GM12864 (cell line): Measurements from ENCODE around the gene LCN15.
"Not testable (repeated sequence)": the region's sequence is repeated elsewhere in the genome, so short reads cannot be mapped to it uniquely, and the experiment has no call there.

Source experiments
- DNase-seq: peaks from one replicate; pipeline ENCODE4 v3.0.0-alpha.2; 2011; ENCODE audit warnings: low read depth
- H3K4me3 ChIP-seq: 2 replicates; pipeline ENCODE4 v1.5.1; 2011; ENCODE audit warnings: mild to moderate bottlenecking, low read depth, low read length, control low read depth
- TF ChIP-seq, protein P1 (sequence below): IDR thresholded peaks from 2 replicates; pipeline ENCODE4 v1.5.1; 2011; ENCODE audit warnings: low read depth, mild to moderate bottlenecking, moderate library complexity, low read length, control low read depth, inconsistent platforms; ENCODE audit errors: missing control alignments

LCN15 gene

DNA sequence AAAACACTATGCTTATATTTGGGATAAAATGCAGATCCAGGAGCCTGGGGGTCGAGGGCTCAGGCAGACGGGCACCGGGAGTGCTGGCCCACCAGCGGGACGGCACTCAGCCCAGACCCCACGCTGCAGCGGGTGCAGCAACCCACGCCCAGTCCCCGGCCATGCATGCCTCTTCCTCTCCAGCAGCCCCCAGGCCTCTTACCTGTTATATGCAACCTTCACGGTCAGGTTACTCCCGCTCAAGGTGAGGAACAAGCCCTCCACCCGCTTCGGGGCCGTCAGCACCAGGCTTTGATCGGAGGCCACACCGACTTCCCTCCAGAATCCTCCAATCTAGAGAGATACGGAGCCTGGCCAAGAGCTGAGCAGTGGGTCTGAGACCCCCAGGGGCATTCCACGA is 7.5 kb downstream of the LCN15 start:
- H3K4me3 ChIP-seq: no peak overlapping the region
- no peak for DNase-seq
- TF ChIP-seq, protein P1, sequence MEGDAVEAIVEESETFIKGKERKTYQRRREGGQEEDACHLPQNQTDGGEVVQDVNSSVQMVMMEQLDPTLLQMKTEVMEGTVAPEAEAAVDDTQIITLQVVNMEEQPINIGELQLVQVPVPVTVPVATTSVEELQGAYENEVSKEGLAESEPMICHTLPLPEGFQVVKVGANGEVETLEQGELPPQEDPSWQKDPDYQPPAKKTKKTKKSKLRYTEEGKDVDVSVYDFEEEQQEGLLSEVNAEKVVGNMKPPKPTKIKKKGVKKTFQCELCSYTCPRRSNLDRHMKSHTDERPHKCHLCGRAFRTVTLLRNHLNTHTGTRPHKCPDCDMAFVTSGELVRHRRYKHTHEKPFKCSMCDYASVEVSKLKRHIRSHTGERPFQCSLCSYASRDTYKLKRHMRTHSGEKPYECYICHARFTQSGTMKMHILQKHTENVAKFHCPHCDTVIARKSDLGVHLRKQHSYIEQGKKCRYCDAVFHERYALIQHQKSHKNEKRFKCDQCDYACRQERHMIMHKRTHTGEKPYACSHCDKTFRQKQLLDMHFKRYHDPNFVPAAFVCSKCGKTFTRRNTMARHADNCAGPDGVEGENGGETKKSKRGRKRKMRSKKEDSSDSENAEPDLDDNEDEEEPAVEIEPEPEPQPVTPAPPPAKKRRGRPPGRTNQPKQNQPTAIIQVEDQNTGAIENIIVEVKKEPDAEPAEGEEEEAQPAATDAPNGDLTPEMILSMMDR: no peak

- DNase-seq: no peak
- TF ChIP-seq, protein P1: no peak
- H3K4me3 ChIP-seq: no peak overlapping the region
Observed at GRCh38 chr9:136756134-136756438, 8.2 kb downstream of the LCN15 start.

GRCh38 chr9:136755302-136756133 is 8.8 kb downstream of the LCN15 start:
- not testable (repeated sequence) for H3K4me3 ChIP-seq, DNase-seq

DNA sequence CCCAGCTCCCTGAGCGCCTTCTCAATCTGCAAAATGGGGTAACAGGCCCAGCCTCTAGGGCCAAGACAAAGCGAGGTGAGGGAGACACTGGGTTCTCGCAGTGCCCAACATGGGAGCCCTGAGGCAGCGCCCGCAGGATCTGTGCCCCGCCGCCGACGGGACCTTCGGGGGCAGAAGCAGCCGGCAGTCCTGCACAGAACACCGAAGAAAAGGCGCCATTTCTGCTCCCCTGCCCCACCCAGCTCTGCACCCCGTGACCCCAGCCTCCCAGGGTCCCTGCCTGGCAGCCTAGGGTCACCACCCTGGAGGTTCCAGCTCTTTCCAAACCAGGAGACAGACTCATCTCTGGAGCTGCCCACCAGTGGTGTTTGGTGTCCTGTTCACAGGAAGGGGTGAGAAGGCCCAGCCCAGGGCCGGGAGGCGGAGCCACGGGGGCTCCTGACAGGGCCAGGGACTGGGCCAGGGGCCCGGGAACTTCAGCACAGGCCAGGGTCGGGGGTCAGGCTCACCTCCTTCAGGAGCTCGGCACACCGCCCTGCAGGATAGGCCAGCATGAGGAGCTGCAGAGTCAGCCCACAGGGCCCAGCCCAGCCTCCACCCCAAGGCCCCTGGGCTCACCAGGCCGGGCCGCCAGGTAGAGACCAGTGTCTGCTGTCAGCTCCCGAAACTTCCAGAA is 9.6 kb downstream of the LCN15 start:
- DNase-seq: no peak
- TF ChIP-seq, protein P1: no peak
- no peak overlapping the region for H3K4me3 ChIP-seq

DNA sequence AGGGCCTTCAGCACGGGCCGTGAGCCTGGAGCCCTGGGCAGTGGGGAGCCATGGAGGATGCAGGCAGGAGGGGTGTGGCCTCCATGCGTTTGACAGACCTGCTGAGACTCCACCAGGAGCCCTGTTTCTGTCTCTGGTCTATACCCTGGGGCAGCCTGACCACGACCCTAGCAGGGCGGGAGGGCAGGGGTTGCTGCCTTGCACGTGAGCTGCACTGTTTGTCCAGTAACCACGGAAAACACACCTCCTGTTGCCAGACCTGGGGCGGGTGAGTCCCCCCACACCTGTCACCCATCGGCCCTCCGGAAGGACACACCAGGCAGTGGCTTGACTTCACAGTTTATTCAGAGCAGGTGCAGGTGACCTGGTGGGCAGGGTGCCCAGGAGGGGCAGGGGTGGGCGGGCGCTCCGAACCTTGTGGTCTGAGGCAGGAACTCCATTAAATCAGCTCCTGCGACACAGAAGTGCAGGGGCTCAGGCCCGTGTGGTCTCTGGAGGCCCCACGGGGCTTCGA is 10.2 kb downstream of the LCN15 start:
- DNase-seq: no peak
- TF ChIP-seq, protein P1: no peak
- H3K4me3 ChIP-seq: no peak overlapping the region

DNA sequence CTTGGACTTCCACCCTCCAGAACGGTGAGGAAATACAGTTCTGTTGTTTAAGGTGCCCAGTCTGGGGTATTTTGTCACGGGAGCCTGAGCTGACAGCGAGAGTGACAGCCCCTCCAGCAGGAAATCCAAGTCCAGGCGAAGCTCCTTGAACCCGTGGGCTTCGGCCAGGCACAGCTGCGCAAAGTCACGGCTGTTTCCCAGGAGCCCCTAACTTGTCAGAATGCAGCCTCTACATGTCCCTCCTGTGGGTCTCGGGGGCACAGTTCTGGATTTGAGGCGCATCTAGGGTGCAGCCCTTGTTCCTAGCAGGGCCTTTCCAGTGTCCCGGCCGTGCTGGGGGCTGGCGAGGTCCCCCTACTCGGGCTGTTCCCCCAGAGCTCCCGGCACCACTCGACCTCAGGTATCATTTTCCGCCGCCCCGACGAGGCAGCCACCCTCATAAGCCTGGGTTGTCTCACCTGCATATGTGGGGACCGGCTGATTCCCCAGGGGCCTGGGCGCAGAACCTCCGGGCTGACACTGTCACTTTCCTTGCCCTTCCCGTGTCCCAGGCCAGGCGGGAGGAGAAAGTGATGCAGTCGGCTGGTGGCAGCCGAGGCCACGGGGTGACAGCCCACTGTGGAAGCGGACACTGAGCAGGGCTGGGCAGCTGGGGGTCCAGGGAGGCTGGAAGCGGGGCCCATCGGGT is 10.8 kb downstream of the LCN15 start:
- H3K4me3 ChIP-seq: no peak overlapping the region
- TF ChIP-seq, protein P1: no peak
- no peak for DNase-seq

GRCh38 chr9:136751814-136752213 is 12.5 kb downstream of the LCN15 start:
- TF ChIP-seq, protein P1: no peak
- DNase-seq: no peak

More at GRCh38 chr9:136751814-136752213, 12.5 kb downstream of the LCN15 start:
- no peak overlapping the region for H3K4me3 ChIP-seq
